ENCODE data around the gene RNU1-4. TPM values are rescaled to one million over a fixed set of nuclear protein-coding genes. Genes with fewer than 3 reads are reported as not detected.
"Not testable (repeated sequence)": the region's sequence is repeated elsewhere in the genome, so short reads cannot be mapped to it uniquely, and the experiment has no call there.

Gene RNU1-4
- total RNA-seq, 6 experiments from 2014 or later, result 1,191 to 2,394 (median 1,819) TPM

GRCh38 chr1:16749910-16750888, 9.9 kb downstream of the RNU1-4 start:
- not testable (repeated sequence) for H3K27ac Mint-ChIP-seq; H3K36me3 Mint-ChIP-seq (ENCODE audit: low read depth); H3K27me3 Mint-ChIP-seq (ENCODE audit: insufficient read depth); H3K9me3 Mint-ChIP-seq; DNase-seq; H3K4me1 Mint-ChIP-seq (ENCODE audit: low read depth); H3K4me3 Mint-ChIP-seq

DNA sequence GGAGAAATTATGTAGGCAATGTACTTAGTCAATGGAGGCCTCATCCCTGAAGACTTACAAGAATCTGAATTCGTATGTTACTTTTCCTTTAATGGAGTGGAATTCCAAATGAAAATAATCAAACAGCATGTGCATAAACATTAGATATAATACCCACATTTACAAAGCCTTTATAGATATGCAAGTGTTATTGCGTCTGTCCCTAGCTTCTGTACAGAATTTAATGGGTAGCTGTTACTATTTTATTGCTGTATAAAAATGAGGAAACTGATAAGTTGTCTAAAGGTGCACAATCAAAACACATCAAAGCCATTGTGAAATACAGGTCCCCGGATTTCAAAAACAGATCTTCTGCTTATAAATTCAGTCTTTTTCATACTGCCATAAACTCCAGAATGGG, 12.5 kb downstream of the RNU1-4 start:
- not testable (repeated sequence) for H3K9me3 Mint-ChIP-seq; H3K27ac Mint-ChIP-seq; DNase-seq; H3K36me3 Mint-ChIP-seq (ENCODE audit: low read depth); H3K4me1 Mint-ChIP-seq (ENCODE audit: low read depth); H3K27me3 Mint-ChIP-seq (ENCODE audit: insufficient read depth); H3K4me3 Mint-ChIP-seq

DNA sequence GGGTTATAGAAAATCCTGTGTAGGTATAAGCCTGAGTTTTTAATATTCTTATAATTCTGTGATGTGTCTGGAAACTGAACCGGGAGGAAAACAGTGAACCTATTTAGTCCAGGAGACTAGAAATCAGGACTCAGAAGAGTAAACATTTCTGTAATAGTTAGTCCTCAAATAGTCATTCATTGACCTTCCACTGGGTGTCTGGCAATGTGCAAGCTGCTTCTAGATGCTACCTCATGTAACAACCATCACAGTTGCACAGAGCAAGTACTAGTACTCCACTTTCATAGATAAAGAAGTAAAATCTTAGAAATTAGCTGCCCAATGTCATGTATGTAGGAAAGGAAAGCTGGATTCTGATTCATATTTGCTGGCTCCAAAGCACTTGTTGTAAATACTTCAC, 15.1 kb downstream of the RNU1-4 start:
- H3K36me3 Mint-ChIP-seq (ENCODE audit: low read depth); H3K27ac Mint-ChIP-seq; DNase-seq; H3K27me3 Mint-ChIP-seq (ENCODE audit: insufficient read depth); H3K4me3 Mint-ChIP-seq; H3K4me1 Mint-ChIP-seq (ENCODE audit: low read depth); H3K9me3 Mint-ChIP-seq: not testable (repeated sequence)
- TF ChIP-seq, protein P1, sequence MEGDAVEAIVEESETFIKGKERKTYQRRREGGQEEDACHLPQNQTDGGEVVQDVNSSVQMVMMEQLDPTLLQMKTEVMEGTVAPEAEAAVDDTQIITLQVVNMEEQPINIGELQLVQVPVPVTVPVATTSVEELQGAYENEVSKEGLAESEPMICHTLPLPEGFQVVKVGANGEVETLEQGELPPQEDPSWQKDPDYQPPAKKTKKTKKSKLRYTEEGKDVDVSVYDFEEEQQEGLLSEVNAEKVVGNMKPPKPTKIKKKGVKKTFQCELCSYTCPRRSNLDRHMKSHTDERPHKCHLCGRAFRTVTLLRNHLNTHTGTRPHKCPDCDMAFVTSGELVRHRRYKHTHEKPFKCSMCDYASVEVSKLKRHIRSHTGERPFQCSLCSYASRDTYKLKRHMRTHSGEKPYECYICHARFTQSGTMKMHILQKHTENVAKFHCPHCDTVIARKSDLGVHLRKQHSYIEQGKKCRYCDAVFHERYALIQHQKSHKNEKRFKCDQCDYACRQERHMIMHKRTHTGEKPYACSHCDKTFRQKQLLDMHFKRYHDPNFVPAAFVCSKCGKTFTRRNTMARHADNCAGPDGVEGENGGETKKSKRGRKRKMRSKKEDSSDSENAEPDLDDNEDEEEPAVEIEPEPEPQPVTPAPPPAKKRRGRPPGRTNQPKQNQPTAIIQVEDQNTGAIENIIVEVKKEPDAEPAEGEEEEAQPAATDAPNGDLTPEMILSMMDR (IDR thresholded peaks at IDR 0.05), result peak; percentile 21; the same call in 1 of the 2 replicates

DNA sequence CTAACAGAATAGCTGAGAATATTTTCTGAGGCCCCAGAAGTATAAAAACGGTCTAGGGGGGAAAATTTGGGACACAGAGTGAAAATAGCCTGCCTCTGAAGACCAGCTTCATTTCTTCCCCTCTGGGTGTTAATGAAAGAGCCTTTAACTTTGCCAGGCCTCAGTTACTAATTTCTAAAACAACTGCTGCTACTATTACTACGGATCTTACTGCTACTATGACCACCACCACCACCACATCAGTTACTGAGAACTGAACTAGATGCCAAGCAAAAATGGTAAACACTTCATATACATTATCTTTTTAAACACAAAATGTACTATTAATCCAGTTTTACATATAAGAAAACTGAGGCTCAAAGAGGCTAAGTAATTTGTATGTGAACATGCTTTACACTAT, 15.6 kb downstream of the RNU1-4 start:
- not testable (repeated sequence) for H3K4me3 Mint-ChIP-seq; DNase-seq; H3K27me3 Mint-ChIP-seq (ENCODE audit: insufficient read depth); H3K36me3 Mint-ChIP-seq (ENCODE audit: low read depth); H3K4me1 Mint-ChIP-seq (ENCODE audit: low read depth); H3K9me3 Mint-ChIP-seq; H3K27ac Mint-ChIP-seq

- H3K27ac Mint-ChIP-seq; H3K36me3 Mint-ChIP-seq (ENCODE audit: low read depth); DNase-seq; H3K27me3 Mint-ChIP-seq (ENCODE audit: insufficient read depth); H3K9me3 Mint-ChIP-seq; H3K4me3 Mint-ChIP-seq; H3K4me1 Mint-ChIP-seq (ENCODE audit: low read depth): not testable (repeated sequence)
Measured at GRCh38 chr1:16757574-16757973, 17.3 kb downstream of the RNU1-4 start.

GRCh38 chr1:16758060-16758459, 17.7 kb downstream of the RNU1-4 start:
- not testable (repeated sequence) for H3K4me1 Mint-ChIP-seq (ENCODE audit: low read depth)

GRCh38 chr1:16759041-16759493, 18.8 kb downstream of the RNU1-4 start:
- not testable (repeated sequence) for H3K27ac Mint-ChIP-seq; H3K4me3 Mint-ChIP-seq; DNase-seq; H3K36me3 Mint-ChIP-seq (ENCODE audit: low read depth); H3K4me1 Mint-ChIP-seq (ENCODE audit: low read depth); H3K27me3 Mint-ChIP-seq (ENCODE audit: insufficient read depth); H3K9me3 Mint-ChIP-seq

More at GRCh38 chr1:16758060-16758459, 17.7 kb downstream of the RNU1-4 start:
- DNase-seq; H3K27me3 Mint-ChIP-seq (ENCODE audit: insufficient read depth); H3K4me3 Mint-ChIP-seq; H3K9me3 Mint-ChIP-seq; H3K27ac Mint-ChIP-seq; H3K36me3 Mint-ChIP-seq (ENCODE audit: low read depth): not testable (repeated sequence)

DNA sequence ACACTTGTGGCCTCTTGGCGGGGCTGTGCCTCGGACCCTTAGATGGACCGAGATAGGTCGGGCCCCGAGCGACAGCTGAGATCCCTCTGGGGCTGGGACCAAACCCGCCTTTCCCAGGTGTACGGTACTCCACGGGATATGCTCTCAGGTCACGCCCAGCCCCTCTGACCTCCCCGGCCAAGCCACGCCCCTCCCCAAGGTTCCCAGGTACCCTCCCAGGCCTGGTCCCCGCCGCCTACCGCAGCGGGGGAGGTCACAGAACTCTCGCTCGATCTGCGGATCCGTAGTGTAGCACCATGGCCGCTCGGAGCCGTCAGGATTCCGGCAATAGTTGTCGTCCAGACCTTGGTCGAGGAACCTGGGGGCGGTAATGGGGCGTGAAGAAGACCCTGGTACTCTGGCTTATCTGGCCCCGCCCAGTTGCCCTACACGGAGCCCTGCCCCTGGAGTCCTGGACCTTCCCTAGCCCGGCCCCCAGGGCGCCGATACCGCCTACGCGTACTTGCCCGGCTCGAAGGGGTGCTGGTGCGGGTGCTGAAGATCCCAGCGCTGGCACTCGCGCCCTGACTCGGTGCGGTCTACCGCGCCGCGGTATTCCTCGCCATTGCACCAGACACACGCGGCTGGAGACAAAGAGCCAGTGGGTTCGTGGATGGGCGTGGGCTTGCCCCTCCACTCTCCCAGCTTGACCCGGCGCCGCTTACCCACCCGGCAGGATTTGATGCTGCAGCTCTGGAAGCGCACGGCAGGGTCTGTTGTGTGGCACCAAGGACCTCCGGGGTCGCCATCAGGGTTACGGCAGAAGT, 19.5 kb downstream of the RNU1-4 start:
- not testable (repeated sequence) for H3K9me3 Mint-ChIP-seq; H3K36me3 Mint-ChIP-seq (ENCODE audit: low read depth); DNase-seq; H3K27me3 Mint-ChIP-seq (ENCODE audit: insufficient read depth); H3K4me3 Mint-ChIP-seq; H3K27ac Mint-ChIP-seq; H3K4me1 Mint-ChIP-seq (ENCODE audit: low read depth)

- H3K4me3 Mint-ChIP-seq; H3K9me3 Mint-ChIP-seq; H3K36me3 Mint-ChIP-seq (ENCODE audit: low read depth); H3K27ac Mint-ChIP-seq; H3K4me1 Mint-ChIP-seq (ENCODE audit: low read depth); DNase-seq; H3K27me3 Mint-ChIP-seq (ENCODE audit: insufficient read depth): not testable (repeated sequence)
Measured at GRCh38 chr1:16760456-16760765, 20.1 kb downstream of the RNU1-4 start.

GRCh38 chr1:16760801-16761200, 20.5 kb downstream of the RNU1-4 start:
- H3K27me3 Mint-ChIP-seq (ENCODE audit: insufficient read depth); H3K4me1 Mint-ChIP-seq (ENCODE audit: low read depth); H3K9me3 Mint-ChIP-seq; DNase-seq; H3K27ac Mint-ChIP-seq; H3K36me3 Mint-ChIP-seq (ENCODE audit: low read depth); H3K4me3 Mint-ChIP-seq: not testable (repeated sequence)

- DNase-seq, result not testable (repeated sequence)
Measured at GRCh38 chr1:16764248-16764819, 24.0 kb downstream of the RNU1-4 start.

DNA sequence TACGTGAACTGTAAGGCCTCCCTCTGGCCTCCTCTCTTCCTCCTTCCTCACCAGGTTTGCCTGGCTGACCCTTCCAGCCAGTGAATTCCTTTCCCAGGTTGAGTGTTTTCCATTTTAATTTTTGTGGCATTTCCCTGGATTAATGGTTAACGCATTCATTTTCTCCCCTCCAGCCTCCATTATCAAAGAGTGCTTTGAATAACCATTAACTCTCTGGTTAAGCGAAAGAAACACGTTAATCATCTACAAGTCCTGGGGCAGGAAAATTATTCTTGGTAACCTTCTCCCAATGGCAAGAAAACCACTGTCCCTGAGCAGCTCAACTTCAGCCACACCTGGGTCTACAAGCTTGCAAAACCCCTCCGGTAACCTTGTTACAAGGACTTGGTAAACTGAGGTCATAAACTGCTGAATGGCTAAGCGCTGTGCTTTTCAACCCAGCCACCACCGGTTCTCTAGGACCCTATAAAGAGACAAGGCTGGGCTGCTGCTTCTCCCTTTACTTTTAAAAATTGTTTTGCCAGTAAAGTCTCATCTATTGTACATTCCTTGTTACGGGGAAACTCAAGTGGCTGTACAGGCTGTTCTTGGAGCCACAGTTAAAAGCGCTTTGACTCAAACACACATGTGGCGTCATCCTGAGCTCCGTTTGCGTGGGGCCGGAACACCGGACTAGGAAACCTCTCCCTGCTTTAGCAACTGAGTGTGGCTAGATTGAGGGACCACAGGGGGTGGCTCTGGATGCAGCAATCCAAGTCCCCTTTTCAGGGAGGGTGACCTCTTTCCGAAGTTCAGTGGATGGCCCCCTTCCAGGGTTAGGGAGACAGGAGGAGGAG, 24.7 kb downstream of the RNU1-4 start:
- H3K4me3 Mint-ChIP-seq; H3K4me1 Mint-ChIP-seq (ENCODE audit: low read depth); H3K9me3 Mint-ChIP-seq; DNase-seq; H3K27ac Mint-ChIP-seq; H3K36me3 Mint-ChIP-seq (ENCODE audit: low read depth): not testable (repeated sequence)
- H3K27me3 Mint-ChIP-seq (ENCODE audit: insufficient read depth), result peaks cover 18% of the 10 kb centered on the region; the same call in 1 of the 2 replicates

More at GRCh38 chr1:16764248-16764819, 24.0 kb downstream of the RNU1-4 start:
- H3K36me3 Mint-ChIP-seq (ENCODE audit: low read depth); H3K9me3 Mint-ChIP-seq; H3K27ac Mint-ChIP-seq; H3K4me3 Mint-ChIP-seq; H3K4me1 Mint-ChIP-seq (ENCODE audit: low read depth): not testable (repeated sequence)
- peaks cover 18% of the 10 kb centered on the region; the same call in 1 of the 2 replicates for H3K27me3 Mint-ChIP-seq (ENCODE audit: insufficient read depth)
